Muscle layer of colon (tissue), 2 donors: Measurements from ENCODE around the gene SEZ6L.

Experiments
- H3K27ac ChIP-seq: one replicate; pipeline ENCODE4 v1.7.0; 2013; ENCODE audit warnings: low read depth, mild to moderate bottlenecking, low read length, moderate library complexity
- H3K27me3 ChIP-seq, 2 donors: one replicate each; pipeline ENCODE4 v1.7.0; 2013; ENCODE audit warnings: low read length in 2 of 2, mild to moderate bottlenecking in 2 of 2; ENCODE audit not compliant: insufficient read depth in 2 of 2, control insufficient read depth in 1 of 2
- H3K36me3 ChIP-seq: one replicate; pipeline ENCODE4 v1.7.0; 2013; ENCODE audit warnings: mild to moderate bottlenecking, low read length; ENCODE audit not compliant: insufficient read depth
- H3K4me1 ChIP-seq: one replicate; pipeline ENCODE4 v1.7.0; 2013; ENCODE audit warnings: mild to moderate bottlenecking, low read length; ENCODE audit not compliant: insufficient read depth
- H3K4me3 ChIP-seq, 2 donors: one replicate each; pipeline ENCODE4 v1.7.0; 2013; ENCODE audit warnings: low read length in 2 of 2, low read depth in 1 of 2, mild to moderate bottlenecking in 1 of 2, moderate library complexity in 1 of 2
- H3K9ac ChIP-seq: one replicate; pipeline ENCODE4 v1.7.0; 2013; ENCODE audit warnings: low read length
- H3K9me3 ChIP-seq: one replicate; pipeline ENCODE4 v1.7.0; 2013; ENCODE audit warnings: mild to moderate bottlenecking, low read length
- donor health status: abdominal sarcoma.
- donor health status: Adenocarcinoma of cecum.

SEZ6L gene

DNA sequence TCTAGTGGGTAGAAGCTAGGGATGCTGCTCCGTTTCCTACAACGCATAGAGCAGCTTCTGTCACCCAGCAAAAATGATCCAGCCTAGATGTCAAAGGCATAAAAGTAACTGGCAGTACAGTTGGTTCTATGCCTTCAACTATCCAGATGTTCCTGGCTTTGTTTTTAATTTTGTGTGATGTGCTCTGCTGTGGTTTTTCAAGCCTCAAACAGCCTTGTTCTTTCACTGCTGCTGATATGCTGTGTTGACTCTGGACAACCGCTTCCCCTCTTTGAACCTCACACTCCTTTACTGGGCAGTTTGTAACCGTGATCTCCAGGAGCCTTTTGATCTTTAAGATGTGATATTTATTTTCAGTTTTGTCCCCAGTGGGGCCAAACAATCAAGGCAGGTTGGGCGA lies 116.4 kb downstream of the SEZ6L start:
- H3K9ac ChIP-seq: no peak overlapping the region
- H3K4me3 ChIP-seq: no peak overlapping the region
- H3K27ac ChIP-seq: no peak overlapping the region
- no peaks in the 10 kb centered on the region for H3K4me1 ChIP-seq
- H3K27me3 ChIP-seq: no peaks in the 10 kb centered on the region
- H3K9me3 ChIP-seq: no peaks in the 10 kb centered on the region
- no peaks in the 10 kb centered on the region for H3K36me3 ChIP-seq

DNA sequence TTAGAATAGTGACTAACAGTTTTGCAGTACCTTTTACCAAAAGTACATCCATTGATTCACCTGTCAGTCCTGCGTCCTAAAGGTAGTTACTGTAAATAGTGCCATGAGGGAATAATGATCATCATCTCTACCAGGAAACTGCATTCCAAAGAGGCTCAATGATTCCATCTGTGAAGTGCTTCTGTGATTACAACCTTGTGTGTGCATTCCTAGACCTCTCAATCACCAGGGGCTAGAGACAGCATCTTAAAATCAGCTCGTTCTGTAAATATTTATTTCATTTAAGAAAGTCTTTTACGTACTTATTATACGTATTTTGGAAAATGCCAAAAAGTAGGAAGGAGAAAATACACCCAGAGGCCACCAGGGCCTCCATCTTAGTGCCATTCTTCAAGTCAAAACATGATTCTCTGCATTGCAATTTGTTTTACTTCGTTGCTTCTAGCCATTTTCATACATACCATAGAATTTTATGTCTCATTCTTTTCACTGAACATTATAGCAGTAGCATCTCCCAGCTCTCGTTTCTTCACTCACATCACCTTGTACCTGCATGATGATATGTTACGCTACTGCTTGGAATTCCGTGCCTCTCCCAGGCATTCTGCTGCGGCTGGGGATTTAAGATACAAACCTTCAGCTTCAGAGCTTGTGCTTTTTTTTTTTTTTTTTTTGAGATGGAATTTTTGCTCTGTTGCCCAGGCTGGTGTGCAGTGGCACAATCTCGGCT lies 117.0 kb downstream of the SEZ6L start:
- H3K27ac ChIP-seq: no peak overlapping the region
- no peaks in the 10 kb centered on the region for H3K27me3 ChIP-seq
- H3K9ac ChIP-seq: no peak overlapping the region
- no peaks in the 10 kb centered on the region for H3K9me3 ChIP-seq
- no peaks in the 10 kb centered on the region for H3K36me3 ChIP-seq
- H3K4me1 ChIP-seq: no peaks in the 10 kb centered on the region
- no peak overlapping the region for H3K4me3 ChIP-seq

- Histone ChIP-seq H3K9ac (no peak overlapping the region), H3K27me3 (no peaks in the 10 kb centered on the region)
These were observed 118.3 kb downstream of the SEZ6L start for GRCh38 chr22:26287382-26288225.

GRCh38 chr22:26289611-26290101 lies 120.4 kb downstream of the SEZ6L start:
- Histone ChIP-seq H3K9me3 (no peaks in the 10 kb centered on the region), H3K27ac (no peak overlapping the region), H3K27me3 (no peaks in the 10 kb centered on the region), H3K9ac (no peak overlapping the region), H3K4me1 (no peaks in the 10 kb centered on the region), H3K36me3 (no peaks in the 10 kb centered on the region), H3K4me3 (no peak overlapping the region)

More at GRCh38 chr22:26287382-26288225, 118.3 kb downstream of the SEZ6L start:
- no peak overlapping the region for H3K27ac ChIP-seq
- no peaks in the 10 kb centered on the region for H3K4me1 ChIP-seq
- no peak overlapping the region for H3K4me3 ChIP-seq
- H3K9me3 ChIP-seq: no peaks in the 10 kb centered on the region
- H3K36me3 ChIP-seq: no peaks in the 10 kb centered on the region

GRCh38 chr22:26291940-26292666 lies 122.8 kb downstream of the SEZ6L start:
- Histone ChIP-seq H3K9me3 (no peaks in the 10 kb centered on the region), H3K4me3 (no peak overlapping the region), H3K27me3 (no peaks in the 10 kb centered on the region), H3K9ac (no peak overlapping the region), H3K4me1 (no peaks in the 10 kb centered on the region), H3K36me3 (no peaks in the 10 kb centered on the region), H3K27ac (no peak overlapping the region)

DNA sequence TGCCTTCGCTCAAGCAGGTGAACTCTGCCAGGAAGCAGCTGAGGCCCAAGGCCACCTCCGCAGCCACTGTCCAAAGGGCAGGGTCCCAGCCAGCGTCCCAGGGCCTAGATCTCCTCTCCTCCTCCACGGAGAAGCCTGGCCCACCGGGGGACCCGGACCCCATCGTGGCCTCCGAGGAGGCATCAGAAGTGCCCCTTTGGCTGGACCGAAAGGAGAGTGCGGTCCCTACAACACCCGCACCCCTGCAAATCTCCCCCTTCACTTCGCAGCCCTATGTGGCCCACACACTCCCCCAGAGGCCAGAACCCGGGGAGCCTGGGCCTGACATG lies 123.4 kb downstream of the SEZ6L start:
- Histone ChIP-seq H3K27me3 (peaks cover 0 to 1% of the 10 kb centered on the region in 2 donors), H3K4me3 (no peak overlapping the region), H3K9me3 (no peaks in the 10 kb centered on the region), H3K9ac (no peak overlapping the region), H3K36me3 (no peaks in the 10 kb centered on the region), H3K27ac (no peak overlapping the region), H3K4me1 (no peaks in the 10 kb centered on the region)

- Histone ChIP-seq H3K27ac (no peak overlapping the region), H3K27me3 (peaks cover 0 to 3% of the 10 kb centered on the region in 2 donors), H3K4me1 (no peaks in the 10 kb centered on the region), H3K4me3 (no peak overlapping the region), H3K36me3 (no peaks in the 10 kb centered on the region), H3K9me3 (no peaks in the 10 kb centered on the region), H3K9ac (no peak overlapping the region)
These were observed 126.4 kb downstream of the SEZ6L start for GRCh38 chr22:26295563-26296126.

DNA sequence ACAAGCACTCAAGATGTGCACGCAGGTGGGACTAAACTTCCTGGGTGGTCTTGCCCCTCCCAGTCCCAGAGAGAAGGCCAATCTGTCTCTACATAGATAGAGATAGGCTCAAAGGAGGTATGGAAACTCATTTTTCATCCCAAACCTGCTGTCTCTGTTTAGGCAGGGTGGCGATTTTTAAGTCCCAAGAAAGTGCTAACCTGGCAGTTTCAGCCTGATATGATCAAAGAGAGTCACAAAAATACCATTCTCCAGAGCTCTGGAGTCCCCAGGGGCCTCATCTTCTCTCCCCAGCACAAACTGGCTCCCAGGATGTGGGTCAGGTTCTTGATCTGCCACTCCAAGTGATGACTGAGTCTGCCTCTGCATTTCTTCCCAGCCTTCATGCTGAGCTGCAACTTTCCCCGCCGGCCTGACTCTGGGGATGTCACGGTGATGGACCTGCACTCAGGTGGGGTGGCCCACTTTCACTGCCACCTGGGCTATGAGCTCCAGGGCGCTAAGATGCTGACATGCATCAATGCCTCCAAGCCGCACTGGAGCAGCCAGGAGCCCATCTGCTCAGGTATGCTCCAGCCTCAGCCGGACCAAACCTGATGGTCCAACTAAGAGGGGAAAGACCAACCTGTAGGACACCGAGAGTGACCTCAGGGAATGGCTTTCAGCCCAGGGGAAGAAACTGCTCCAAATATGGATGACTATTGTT lies 129.5 kb downstream of the SEZ6L start:
- no peaks in the 10 kb centered on the region for H3K9me3 ChIP-seq
- no peaks in the 10 kb centered on the region for H3K4me1 ChIP-seq
- H3K9ac ChIP-seq: no peak overlapping the region
- H3K27ac ChIP-seq: no peak overlapping the region
- no peaks in the 10 kb centered on the region for H3K36me3 ChIP-seq
- no peak overlapping the region for H3K4me3 ChIP-seq
- H3K27me3 ChIP-seq: peaks cover 0 to 3% of the 10 kb centered on the region in 2 donors

- Histone ChIP-seq H3K27ac (no peak overlapping the region), H3K9me3 (no peaks in the 10 kb centered on the region), H3K36me3 (no peaks in the 10 kb centered on the region), H3K27me3 (peaks cover 1 to 5% of the 10 kb centered on the region in 2 donors), H3K4me3 (no peak overlapping the region), H3K9ac (no peak overlapping the region), H3K4me1 (no peaks in the 10 kb centered on the region)
These were observed 133.5 kb downstream of the SEZ6L start for GRCh38 chr22:26302726-26303125.

GRCh38 chr22:26303475-26303874 lies 134.2 kb downstream of the SEZ6L start:
- peaks cover 0 to 5% of the 10 kb centered on the region in 2 donors for H3K27me3 ChIP-seq
- no peak overlapping the region for H3K9ac ChIP-seq
- H3K4me1 ChIP-seq: no peaks in the 10 kb centered on the region
- no peaks in the 10 kb centered on the region for H3K36me3 ChIP-seq
- no peak overlapping the region for H3K27ac ChIP-seq
- no peak overlapping the region for H3K4me3 ChIP-seq
- H3K9me3 ChIP-seq: no peaks in the 10 kb centered on the region
